ENCODE measurements around the gene CASP10. TPM values are rescaled to one million over a fixed set of nuclear protein-coding genes. Genes with fewer than 3 reads are reported as not detected.

The CASP10 gene
- total and polyA plus RNA-seq, 2 of the 13 experiments (the other 11 are each of a cell fraction or from before 2014, with no cell fraction given): 22.2 to 23.8 TPM

GRCh38 chr2:201257956-201258665 is 75.2 kb downstream of the CASP10 start (continued):
- TF ChIP-seq ZFP91 (CRISPR knock-in tag; IDR thresholded peaks at IDR 0.05; ENCODE audit: borderline replicate concordance) (peak; percentile 98), DPF2 (CRISPR knock-in tag; IDR thresholded peaks at IDR 0.05; ENCODE audit: borderline replicate concordance, low read depth) (no peak), NR2C2 (CRISPR knock-in tag; IDR thresholded peaks at IDR 0.05; ENCODE audit: borderline replicate concordance) (no peak), CSRNP2 (CRISPR knock-in tag; conservative IDR thresholded peaks at IDR 0.05; ENCODE audit: low read depth) (no peak), ZNF280B (CRISPR knock-in tag; IDR thresholded peaks at IDR 0.05; ENCODE audit: borderline replicate concordance) (no peak), POLR2A (IDR thresholded peaks at IDR 0.05; ENCODE audit: insufficient read depth in 1 of 2, low read depth in 2 of 2, low read length in 2 of 2) (peak; percentile 48 to 55; a peak in 3 of 4 replicates), TFE3 (CRISPR knock-in tag; IDR thresholded peaks at IDR 0.05) (no peak), TEAD2 (CRISPR knock-in tag; IDR thresholded peaks at IDR 0.05) (no peak), ZNF83 (CRISPR knock-in tag; IDR thresholded peaks at IDR 0.05; ENCODE audit: borderline replicate concordance) (no peak), PAXIP1 (CRISPR knock-in tag; conservative IDR thresholded peaks at IDR 0.05) (no peak; the same call in none of the 2 replicates), ZBTB26 (CRISPR knock-in tag; IDR thresholded peaks at IDR 0.05; ENCODE audit: borderline replicate concordance) (peak; percentile 66; the same call in 1 of the 2 replicates), CHCHD3 (CRISPR knock-in tag; IDR thresholded peaks at IDR 0.05) (no peak), TRAFD1 (CRISPR knock-in tag; IDR thresholded peaks at IDR 0.05; ENCODE audit: borderline replicate concordance) (no peak), HMGA1 (CRISPR knock-in tag; conservative IDR thresholded peaks at IDR 0.05) (no peak)

Measured in HepG2 (cell line).